ENCODE measurements around the gene ARHGEF18.
"Not testable (repeated sequence)": the region's sequence is repeated elsewhere in the genome, so short reads cannot be mapped to it uniquely, and the experiment has no call there.

ARHGEF18 gene

DNA sequence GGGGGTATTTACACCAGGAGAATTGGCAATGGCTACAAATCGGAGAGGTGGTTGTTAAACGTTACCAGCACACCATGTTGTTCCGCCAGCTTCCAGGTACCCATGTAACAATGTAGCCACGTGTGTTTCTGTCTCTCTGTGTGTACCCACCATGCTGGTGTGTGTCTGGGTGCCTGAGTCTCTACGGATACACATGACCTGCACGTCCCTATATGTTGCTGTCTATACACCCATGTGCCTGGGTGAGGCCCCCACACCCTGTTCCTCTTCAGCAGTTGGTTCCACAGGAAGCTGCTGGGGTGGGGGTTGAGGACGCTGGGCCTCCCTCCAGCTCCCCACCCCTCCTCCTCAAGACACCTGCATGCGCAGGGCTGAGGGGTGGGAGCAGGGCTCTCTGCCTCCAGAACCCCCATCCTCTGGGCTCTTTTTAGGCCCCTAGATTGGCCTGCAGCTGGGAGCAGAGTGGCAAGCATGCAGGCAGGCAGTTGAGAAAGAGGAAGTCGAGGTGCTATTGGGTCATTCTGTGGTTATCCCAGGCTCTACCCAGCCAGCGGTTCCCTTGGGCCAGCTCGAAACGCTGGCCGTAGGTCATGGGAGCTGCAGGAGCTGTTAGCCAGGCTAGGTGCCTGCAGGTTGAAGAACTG lies at the start of gene ARHGEF18:
ARHGEF18 (plus strand) TSS at position 351 of the 644 bp plus-strand sequence. CDS start 13,954 bp downstream, outside the sequence.
- DNase-seq = peak; percentile 99

DNA sequence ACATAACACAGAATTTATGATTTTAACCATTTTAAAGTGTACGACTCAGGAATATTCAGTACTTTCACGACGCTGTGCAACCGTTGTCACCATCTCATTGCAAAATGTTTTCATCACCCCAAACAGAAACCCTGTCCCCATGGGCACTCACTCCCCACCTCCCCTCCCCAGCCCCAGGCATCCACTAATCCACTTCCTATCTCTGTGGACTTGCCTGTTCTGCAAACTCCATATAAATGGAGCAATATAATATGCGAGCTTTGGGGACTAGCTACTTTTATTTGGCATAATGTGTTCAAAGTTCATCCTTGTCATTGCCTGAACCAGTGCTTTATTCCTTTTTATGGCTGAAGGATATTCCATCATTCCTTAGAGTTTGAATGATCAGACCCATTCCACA lies 47.2 kb upstream of the ARHGEF18 start:
- no peak for DNase-seq

DNA sequence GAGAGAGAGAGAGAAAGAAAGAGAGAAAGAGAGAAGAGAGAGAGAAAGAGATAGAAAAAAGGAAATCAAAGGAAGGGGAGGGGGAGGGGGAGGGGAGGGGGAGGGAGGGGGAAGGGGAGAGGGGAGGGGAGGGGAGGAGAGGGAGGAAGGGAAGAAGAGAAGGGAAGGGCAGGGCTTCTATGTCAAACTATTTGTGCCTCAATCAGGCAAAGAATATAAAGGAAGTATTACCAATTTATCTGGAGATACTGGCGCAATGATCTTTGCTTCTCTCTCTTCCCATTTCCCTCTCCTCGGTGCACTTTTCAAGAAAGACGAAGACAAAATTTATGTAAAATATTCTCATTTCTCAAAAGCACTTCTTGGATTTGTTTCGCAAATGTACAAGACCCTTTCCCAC lies 45.3 kb upstream of the ARHGEF18 start:
- no peak for DNase-seq

DNA sequence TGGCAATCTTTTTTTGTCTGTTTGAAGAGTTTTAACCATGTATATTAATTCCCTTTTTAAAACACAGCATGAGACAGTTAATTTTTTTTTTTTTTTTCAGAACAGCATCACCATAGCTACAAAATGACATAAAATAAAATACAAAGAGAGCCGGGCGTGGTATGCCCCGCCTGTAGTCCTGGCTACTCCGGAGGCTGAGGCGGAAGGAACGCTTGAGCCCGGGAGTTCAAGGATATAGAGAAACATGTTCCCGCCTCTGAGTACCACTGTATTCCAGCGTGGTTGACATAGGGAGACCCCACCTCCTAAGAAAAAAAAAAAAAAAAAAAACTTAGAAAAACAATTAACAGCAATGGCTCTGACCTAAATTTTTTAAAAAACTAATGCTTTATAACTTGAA lies 44.5 kb upstream of the ARHGEF18 start:
- DNase-seq = no peak

DNA sequence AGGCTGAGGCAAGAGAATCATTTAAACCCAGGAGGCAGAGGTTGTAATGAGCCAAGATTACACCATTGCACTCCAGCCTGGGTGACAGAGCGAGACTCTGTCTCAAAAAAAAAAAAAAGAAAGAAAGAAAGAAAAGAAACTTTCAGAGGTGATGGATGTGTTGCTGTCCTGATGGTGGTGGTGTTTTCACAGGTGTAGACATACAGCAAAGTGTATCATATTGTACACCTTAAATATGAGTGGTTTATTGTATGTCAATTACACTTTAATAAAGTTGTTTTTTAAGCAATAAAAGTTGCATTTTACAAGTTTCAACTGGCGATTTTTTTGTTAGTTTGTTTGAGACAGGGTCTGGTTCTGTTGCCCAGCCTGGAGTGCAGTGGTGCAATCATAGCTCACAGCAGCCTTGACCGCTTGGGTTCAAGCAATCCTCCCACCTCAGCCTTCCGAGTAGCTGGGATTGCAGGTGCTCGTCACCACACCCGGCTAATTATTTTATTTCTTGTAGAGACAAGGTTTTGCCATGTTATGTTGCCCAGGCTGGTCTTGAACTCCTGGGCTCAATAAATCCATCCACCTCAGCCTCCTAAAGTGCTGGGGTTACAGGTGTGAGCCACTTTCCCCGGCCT lies 41.0 kb upstream of the ARHGEF18 start:
- no peak for DNase-seq

DNA sequence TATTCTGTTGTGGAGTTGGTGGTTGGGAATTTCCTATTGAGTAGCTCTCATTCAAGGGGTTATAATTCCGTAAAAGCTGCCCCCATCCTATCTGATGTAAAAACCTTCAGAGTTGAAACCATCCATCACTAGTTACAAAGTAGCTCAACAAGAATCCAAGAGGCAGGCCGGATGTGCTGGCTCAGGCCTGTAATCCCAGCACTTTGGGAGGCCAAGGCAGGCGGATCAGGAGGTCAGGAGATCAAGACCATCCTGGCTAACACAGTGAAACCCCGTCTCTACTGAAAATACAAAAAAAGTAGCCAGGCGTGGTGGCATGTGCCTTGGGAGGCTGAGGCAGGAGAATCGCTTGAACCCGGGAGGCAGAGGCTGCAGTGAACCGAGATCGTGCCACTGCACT lies 40.4 kb upstream of the ARHGEF18 start:
- not testable (repeated sequence) for DNase-seq

DNA sequence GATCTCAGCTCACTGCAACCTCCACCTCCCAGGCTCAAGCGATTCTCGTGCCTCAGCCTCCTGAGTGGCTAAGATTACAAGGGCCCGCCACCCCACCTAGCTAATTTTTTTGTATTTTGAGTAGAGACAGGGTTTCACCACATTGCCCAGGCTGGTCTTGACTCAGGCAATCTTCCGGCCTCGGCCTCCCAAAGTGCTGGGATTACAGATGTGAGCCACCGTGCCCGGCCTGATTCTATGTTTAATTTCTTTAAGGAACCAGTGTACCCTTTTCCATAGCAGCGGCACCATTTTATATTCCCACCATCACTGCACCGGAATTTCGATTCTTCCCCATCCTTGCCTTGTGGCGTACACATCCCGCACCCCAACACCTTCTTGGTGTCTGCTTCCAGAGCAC lies 36.8 kb upstream of the ARHGEF18 start:
- no peak for DNase-seq

DNA sequence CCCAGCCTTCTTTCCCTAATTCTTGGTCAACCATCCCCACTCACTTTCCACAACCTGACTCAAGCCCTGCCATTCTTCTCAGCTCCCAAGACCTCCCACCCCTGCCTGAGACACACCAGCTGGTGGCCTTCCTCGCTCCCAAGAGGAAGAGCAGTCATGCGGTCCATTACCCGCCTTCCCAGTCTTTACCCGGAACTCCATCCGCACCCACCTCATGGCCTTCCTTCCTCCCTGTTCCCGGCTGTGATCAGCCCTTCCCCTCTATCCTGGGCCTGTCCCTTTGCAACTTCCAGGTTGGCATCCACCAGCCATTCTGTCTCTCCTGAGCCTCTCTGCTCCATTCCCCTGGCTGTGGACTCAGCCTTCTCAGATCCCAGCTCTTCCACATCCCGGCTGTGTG lies 35.9 kb upstream of the ARHGEF18 start:
- DNase-seq = no peak

DNA sequence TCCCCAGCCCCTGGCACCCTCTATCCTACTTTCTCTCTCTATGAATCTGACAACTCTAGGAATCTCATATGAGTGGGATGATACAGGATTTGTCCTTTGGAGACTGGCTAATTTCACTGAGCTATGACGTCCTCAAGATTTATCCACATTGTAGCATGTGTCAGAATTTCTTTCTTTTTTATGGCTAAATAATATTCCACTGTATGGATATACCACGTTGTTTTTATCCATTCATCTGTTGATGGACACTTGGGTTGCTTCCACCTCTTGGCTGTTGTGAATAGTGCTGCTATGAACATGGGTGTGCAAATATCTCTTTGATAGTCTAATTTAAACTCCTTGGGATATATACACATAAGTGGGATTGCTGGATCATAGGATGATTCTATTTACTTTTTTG lies 30.6 kb upstream of the ARHGEF18 start:
- DNase-seq = no peak

DNA sequence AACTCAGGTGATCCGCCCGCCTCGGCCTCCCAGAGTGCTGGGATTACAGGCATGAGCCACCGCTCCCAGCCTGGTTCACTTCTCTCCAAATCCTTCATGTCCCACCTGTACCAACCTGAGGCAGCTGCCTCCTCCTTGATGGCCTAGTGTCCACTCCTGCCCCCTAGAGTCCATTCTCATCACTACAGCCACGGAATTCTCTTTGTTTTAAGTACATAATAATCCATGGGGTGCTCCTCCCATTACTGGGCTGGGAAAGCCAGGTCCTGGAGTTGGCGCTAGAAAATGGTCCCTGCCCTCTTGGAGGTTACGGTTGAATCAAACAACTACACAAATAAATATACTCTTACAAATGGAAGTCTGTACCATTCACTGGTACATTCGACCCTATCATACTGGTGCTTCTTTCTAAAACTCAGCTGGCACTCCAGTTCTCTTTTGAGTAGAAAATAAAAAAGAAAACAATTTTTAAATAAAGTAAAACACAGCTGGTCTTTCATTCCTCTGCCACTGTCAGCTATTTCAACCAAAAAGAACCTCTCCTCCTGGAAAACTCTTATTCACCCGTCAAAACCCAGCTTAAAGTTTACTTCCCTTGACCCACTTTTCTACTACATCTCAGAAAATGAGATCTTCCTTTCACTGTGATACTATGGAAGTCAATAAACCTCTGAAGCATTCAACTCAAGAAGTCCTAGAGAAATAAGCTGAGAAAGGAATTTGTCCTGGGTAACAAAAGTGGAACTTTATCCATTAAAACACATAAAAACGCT lies 22.4 kb upstream of the ARHGEF18 start:
- DNase-seq = no peak

DNA sequence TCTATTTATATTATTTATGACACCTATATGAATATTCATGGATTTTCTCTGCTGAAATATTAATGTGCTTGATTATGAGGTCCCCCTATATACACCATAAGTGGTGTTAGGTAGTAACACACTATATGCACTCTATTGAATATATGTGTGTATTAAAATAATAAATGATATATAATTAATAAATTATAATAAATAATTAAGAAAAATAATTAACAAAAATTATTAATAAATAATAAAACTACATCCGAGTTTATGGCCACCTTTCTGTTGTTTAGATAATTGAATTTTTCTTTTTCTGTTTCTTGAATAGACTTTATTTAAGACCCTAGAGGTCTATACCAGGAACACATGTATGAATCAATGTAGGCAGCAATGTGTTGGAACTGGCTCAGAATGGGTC lies 20.9 kb upstream of the ARHGEF18 start:
- no peak for DNase-seq

DNA sequence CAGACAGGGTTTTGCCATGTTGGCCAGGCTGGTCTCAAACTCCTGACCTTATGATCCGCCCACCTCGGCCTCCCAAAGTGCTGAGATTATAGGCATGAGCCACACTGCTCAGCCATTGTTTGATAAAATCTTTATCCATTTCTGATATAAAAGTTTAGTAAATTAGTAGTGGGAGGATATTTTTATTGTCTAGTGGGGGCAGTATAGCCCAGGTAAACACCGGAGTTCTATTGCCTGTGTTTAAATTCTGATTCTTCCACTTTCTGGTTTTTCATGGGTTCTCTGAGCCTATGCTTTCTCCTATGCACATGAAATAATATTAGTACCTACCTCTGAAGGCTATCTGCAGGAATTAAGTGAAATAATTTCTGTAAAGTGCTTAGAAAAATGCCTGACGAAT lies 20.1 kb upstream of the ARHGEF18 start:
- no peak for DNase-seq

DNA sequence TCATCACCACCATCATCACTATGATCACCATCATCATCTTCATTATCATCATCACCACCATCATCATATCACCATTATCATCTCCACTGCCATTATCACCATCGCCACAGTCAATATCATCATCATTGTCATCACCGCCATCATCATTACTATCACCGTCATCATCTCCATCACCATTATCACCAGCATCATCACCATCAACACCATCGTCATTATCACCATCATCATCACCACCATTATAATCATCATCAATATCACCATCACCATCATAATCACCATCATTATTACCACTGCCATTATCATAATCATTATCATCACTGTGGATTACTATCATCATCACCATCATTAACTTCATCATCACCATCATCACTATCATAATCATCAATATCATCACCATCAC lies 17.3 kb upstream of the ARHGEF18 start:
- DNase-seq = no peak

DNA sequence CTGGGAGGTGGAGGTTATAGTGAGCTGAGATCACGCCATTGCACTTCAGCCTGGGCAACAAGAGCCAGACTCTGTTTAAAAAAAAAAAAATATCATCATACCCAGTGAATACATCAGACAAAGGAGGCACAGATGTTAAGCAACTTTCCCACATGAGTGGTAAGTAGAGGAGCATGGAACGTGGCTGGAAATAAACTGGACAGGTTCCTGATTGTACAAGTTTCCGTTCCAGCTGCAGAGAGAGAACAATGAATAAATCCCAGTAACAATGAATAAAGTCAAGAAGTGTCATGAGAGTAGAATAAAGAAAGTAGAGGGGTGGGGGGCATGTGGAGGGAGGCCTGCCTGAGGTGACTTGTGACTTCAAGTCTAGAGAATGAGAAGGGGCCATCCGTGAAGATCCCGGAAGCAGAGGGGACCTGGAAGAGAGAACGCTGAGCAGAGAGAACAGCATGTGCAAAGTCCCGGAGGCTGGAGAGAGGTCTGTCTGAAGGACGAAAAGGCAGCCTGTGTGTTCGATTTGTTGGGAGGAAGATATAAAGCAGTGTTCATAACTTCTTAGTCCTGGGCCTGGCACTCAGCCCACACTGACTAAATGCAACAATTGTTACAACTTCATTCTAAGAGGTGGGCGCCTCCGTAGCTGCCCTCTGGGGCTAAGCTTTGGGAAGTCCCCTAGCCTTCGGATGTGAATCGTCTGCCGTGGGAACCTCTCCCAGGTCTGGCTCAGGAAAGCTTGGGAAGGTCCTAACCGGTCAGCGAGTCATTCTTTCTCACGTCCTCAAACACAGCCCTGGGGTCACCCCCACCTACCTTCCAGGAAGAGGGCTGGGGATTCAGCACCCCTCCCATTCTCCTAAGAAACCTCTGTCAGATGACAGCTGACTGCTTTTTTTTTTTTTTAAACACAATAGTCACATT lies 15.3 kb upstream of the ARHGEF18 start:
- DNase-seq = peak; percentile 43

DNA sequence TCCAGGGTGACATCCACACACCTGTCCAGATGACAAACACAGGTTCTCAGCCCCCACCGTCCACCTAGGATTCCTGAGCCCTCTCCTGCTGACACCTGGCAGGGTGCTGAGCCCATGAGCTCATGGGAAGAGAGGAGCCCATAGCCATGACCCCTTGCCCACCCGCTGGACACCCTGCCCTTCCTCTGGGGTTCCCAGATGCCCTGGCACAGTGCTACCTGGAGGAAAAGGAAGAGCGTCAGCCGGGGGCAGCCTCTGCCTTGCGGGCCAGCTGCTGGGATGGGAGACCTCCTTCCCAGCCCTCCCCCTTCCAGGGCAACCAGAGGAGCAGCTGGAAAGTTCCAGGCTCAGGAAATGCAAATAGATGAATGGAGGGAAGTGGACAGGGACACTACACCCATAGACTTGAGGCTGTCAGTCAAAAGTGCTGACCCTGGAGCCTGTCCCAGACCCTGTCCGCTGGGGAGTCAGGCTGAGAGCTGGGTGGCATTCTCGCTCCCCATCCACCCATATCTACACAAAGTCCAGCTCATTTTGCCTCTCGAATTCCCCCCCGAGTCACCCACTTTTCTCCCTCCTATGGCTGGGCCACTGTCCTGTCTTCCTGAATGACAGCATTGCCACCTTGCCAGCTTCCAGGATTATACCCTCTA lies 12.3 kb upstream of the ARHGEF18 start:
- DNase-seq = no peak

DNA sequence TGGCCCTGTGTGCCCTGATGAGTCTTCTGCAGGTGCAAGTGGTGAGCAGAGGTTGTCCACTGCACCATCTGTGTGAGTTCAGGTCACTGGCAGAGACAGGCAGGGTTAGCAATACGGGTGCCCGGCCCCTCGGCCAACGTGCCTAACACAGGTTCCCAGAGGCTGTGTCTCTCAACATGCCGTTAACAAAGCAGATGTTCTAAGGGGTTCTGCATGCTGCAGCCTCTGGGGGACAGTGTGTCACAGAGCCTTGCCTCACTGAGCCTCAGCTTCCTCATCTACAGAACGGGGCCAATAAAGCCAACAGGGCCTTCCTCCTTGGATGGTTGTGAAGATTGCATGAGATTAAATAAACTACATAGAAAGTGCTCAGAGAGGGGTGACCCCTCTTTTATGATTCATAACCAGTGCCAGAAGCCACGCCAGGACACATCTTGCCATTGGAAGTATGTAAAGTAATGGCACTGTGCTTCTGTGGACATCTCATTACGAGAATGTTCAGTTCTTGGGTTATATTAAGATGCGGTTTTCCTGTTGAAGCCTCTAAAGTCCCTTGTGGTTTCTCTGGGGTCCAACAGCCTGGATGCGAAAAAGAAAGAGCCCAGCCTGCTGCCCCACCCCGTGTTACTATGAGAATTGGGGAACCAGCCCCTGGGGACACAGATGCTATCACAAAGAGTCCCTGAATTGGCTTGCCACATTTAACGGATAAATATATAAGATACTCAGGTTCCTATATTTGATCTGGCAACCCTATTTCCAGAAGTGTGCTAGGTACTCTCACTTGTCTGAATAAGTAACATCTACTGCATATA lies 11.2 kb upstream of the ARHGEF18 start:
- DNase-seq = peak; percentile 99

DNA sequence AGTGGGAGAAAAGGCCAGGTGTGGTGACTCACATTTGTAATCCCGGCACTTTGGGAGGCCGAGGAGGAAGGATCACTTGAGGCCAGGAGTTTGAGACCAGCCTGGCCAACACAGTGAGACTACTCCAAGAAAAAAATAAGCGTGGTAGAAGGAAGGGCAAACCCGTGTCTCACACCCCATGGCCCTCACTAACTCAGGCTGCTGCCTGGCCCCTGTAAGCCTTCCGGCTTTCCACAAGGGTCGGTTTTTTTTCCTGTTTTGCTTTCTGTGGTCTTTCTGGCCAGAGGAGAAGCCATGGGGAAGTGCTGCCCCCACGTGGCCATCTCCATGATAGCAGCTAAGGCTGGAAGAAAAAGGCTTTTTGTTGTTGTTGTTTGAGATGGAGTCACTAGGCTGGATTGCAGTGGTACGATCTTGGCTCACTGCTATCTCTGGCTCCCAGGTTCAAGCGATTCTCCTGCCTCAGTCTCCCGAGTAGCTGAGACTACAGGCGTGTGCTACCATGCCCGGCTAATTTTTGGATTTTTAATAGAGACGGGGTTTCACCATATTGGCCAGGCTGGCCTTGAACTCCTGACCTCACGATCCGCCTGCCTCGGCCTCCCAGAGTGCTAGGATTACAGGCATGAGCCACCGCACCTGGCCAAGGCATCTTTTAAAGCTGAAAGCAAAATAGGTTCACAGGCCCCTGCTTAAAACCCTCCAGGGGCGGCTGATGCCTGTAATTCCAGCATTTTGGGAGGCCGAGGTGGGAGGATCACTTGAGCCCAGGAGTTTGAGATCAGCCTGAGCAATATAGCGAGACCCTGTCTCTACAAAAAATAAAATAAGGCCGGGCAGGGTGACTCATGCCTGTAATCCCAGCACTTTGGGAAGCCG lies 7.5 kb upstream of the ARHGEF18 start:
- peak; percentile 77 for DNase-seq

DNA sequence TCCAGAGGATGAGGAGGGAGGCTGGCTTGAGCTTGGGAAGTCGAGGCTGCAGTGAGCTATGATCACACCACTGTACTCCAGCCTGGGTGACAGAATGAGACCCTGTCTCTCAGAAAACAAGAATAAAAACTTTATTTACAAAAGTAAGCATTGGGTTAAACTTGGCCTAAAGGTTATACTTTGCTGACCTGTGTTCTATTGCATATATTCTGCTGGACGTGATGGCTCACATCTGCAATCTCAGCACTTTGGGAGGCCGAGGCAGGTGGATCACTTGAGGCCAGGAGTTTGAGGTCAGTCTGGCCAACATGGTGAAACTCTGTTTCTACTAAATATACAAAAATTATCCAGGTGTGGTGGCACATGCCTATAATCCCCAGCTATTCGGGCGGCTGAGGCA lies 6.6 kb upstream of the ARHGEF18 start:
- no peak for DNase-seq

DNA sequence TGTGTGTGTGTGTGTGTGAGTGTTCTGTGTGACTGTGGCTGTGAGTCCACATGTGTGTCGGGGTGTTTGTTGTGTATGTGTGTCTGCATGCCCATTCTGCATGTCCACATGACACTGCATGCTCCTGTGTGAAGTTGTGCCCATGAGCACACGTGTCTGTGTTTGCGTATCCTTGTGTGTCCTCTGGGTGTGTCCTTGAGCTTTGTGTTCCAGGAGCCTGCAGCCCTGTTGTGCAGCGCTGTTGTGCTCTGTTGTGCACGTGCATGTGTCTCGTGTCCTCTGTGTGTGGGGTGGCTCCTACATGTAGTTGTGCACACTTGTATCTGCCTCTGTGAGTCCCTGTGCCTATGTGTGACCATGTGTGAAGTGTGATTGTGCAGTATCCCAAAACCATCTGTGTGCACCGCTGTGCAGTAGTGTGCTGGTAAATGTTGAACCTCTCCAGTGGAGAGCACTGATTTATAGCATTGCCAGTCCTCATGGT lies 2.2 kb upstream of the ARHGEF18 start:
- no peak for DNase-seq

DNA sequence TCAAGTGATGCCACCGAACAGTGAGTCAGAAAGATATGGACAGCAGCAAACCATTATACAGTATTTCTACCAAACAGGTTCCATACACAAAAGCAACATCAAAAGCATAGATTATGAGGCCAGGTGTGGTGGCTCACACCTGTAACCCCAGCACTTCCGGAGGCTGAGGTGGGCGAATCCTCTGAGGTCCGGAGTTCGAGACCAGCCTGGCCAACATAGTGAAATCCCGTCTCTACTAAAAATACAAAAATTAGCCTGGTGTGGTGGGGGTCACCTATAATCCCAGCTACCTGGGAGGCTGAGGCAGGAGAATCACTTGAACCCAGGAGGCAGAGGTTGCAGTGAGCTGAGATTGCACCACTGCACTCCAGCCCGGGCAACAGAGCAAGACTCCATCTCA lies 1.7 kb upstream of the ARHGEF18 start:
- DNase-seq = not testable (repeated sequence)

DNA sequence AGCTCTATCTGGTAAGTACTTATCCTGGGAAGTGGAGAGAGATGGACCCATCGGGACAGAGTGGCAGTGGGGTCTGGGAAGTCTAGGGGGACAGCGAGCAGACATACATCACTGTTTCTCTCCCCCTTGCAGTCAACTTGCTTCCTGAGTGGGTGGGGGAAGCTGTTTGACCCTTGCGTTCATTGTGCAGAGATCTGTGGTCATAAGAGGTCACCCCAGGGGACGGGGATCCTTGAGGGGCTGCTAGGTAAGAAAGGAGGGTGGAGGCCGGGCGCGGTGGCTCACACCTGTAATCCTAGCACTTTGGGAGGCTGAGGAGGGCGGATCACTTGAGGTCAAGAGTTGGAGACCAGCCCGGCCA lies 474 bp downstream of the ARHGEF18 start:
- no peak for DNase-seq
